Measurements from ENCODE around the gene ITIH1. TPM values are rescaled to one million over a fixed set of nuclear protein-coding genes. Genes with fewer than 3 reads are reported as not detected.

ITIH1 gene
- total RNA-seq, 4 donors from 2014 or later: 4.1 TPM; not detected in 3

DNA sequence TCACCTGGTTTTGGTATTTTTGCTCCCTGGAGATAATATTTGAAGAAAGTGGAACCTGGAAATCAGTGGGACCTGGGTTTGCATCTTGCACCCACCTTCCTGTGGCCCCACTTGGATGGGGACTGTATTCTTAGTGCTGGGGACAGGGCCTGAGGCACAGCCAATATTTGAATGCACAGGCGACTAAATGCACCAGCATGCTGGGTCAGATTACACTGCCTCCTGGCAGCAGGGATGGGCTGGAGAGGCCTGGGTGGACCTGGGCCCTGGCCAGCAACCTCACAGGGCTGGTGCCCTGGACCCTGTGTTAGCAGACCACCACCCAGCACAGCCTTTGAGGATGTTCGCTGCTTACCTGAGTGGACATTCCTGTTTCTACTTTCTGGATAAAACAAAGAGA lies 42.5 kb downstream of the ITIH1 start:
- Histone ChIP-seq H3K27me3 (no peaks in the 10 kb centered on the region), H3K4me3 (no peak overlapping the region), H3K9me3 (no peaks in the 10 kb centered on the region), H3K36me3 (peaks cover 0 to 75% (median 0%) of the 10 kb centered on the region in 3 donors), H3K27ac (no peak overlapping the region), H3K4me1 (no peaks in the 10 kb centered on the region)
- DNase-seq (ENCODE audit: low spot score in 2 of 2): no peak
- 71 to 79% methylated on average over 2 of the region's 2 CpGs for WGBS, 2 donors
- no peak for TF ChIP-seq EP300 (IDR thresholded peaks at IDR 0.05)
- no peak for TF ChIP-seq CTCF (IDR thresholded peaks at IDR 0.05)
- TF ChIP-seq POLR2A (IDR thresholded peaks at IDR 0.05): no peak

- Histone ChIP-seq H3K27me3 (no peaks in the 10 kb centered on the region), H3K27ac (no peak overlapping the region), H3K36me3 (peaks cover 0 to 81% (median 0%) of the 10 kb centered on the region in 3 donors), H3K4me1 (no peaks in the 10 kb centered on the region), H3K9me3 (no peaks in the 10 kb centered on the region), H3K4me3 (no peak overlapping the region)
- 54 to 55% methylated on average over 11 of the region's 11 CpGs for WGBS, 2 donors
- TF ChIP-seq POLR2A (IDR thresholded peaks at IDR 0.05) (no peak), EP300 (IDR thresholded peaks at IDR 0.05) (no peak), CTCF (IDR thresholded peaks at IDR 0.05) (peak; percentile 23 to 39 (median 28))
- DNase-seq (ENCODE audit: low spot score in 2 of 2): no peak
Observed at GRCh38 chr3:52820736-52821135, 43.3 kb downstream of the ITIH1 start.

DNA sequence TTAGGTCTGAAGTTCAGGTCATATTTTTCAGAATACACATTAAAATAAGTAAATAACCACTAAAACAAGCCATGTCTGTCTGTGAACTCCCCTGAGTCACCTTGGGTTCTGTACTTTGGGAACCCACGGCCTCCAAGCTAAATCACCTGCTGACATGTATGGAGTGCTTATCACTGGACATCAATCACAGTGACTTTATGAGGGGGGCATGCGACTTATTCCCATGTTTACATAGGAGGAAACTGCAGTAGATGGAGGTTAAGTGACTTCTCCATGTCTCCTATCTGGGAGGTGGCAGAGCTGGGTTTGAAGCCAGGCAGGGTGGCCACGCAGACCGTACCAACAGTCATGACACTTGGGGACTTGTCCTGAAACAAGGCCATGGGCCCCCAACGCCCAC lies 45.0 kb downstream of the ITIH1 start:
- DNase-seq (ENCODE audit: low spot score in 2 of 2): no peak
- Histone ChIP-seq H3K27me3 (no peaks in the 10 kb centered on the region), H3K9me3 (no peaks in the 10 kb centered on the region), H3K4me3 (no peak overlapping the region), H3K36me3 (peaks cover 0 to 89% (median 0%) of the 10 kb centered on the region in 3 donors), H3K4me1 (no peaks in the 10 kb centered on the region), H3K27ac (no peak overlapping the region)
- TF ChIP-seq EP300 (IDR thresholded peaks at IDR 0.05): no peak
- TF ChIP-seq CTCF (IDR thresholded peaks at IDR 0.05): no peak
- no peak for TF ChIP-seq POLR2A (IDR thresholded peaks at IDR 0.05)
- WGBS, 2 donors: 76 to 80% methylated on average over 5 of the region's 5 CpGs

GRCh38 chr3:52824037-52824436 lies 46.6 kb downstream of the ITIH1 start:
- Histone ChIP-seq H3K27me3 (no peaks in the 10 kb centered on the region), H3K9me3 (no peaks in the 10 kb centered on the region), H3K4me3 (no peak overlapping the region), H3K4me1 (no peaks in the 10 kb centered on the region), H3K27ac (no peak overlapping the region), H3K36me3 (peaks cover 0 to 83% (median 0%) of the 10 kb centered on the region in 3 donors)
- TF ChIP-seq CTCF (IDR thresholded peaks at IDR 0.05): no peak
- TF ChIP-seq EP300 (IDR thresholded peaks at IDR 0.05): no peak
- TF ChIP-seq POLR2A (IDR thresholded peaks at IDR 0.05): no peak
- WGBS, 2 donors: 91 to 97% methylated on average over 6 to 10 of the region's 10 CpGs
- DNase-seq (ENCODE audit: low spot score in 2 of 2): no peak

DNA sequence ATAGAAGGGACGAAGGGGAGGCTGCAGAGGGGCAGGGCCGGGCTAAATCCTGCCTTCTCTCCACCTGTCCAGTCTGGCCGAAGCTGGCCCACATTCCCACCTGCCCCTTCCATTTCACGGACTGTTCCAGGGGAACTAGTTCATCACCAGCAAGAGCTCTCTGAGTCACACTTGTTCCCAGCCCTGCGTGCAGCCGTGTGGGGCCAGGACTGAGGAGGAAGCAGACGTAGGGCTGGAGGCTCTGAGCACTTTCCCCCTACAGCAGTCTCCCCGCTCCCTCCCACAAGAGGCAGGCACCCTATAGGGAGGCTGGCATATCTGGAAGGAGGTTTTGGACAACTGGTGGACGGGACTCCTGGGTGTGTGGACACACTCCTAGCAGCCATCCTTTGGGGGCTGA lies 50.0 kb downstream of the ITIH1 start:
- H3K9me3 ChIP-seq: no peaks in the 10 kb centered on the region
- no peak overlapping the region for H3K27ac ChIP-seq
- WGBS, 2 donors: 65 to 70% methylated on average over 9 of the region's 9 CpGs
- no peak for TF ChIP-seq EP300 (IDR thresholded peaks at IDR 0.05)
- TF ChIP-seq POLR2A (IDR thresholded peaks at IDR 0.05): no peak
- no peak for TF ChIP-seq CTCF (IDR thresholded peaks at IDR 0.05)
- H3K4me3 ChIP-seq: no peak overlapping the region
- H3K36me3 ChIP-seq: peaks cover 0 to 63% (median 0%) of the 10 kb centered on the region in 3 donors
- DNase-seq (ENCODE audit: low spot score in 2 of 2): no peak
- peaks cover 0 to 15% (median 2%) of the 10 kb centered on the region in 4 donors for H3K4me1 ChIP-seq
- no peaks in the 10 kb centered on the region for H3K27me3 ChIP-seq
